Amygdala (tissue), 56 donors: Measurements from ENCODE around the gene LRP2BP.
"Not testable (repeated sequence)": the region's sequence is repeated elsewhere in the genome, so short reads cannot be mapped to it uniquely, and the experiment has no call there.

Source experiments
- DNase-seq, 56 donors: peaks; one replicate each; lab custom pipeline; 2025; lab: John Stamatoyannopoulos, UW

LRP2BP gene

GRCh38 chr4:185364886-185365285 lies 30.8 kb downstream of the LRP2BP start:
- no peak for DNase-seq

GRCh38 chr4:185363251-185363650 lies 32.5 kb downstream of the LRP2BP start:
- no peak for DNase-seq

GRCh38 chr4:185362570-185362969 lies 33.2 kb downstream of the LRP2BP start:
- not testable (repeated sequence) for DNase-seq

- no peak for DNase-seq
These were observed 33.9 kb downstream of the LRP2BP start for GRCh38 chr4:185361872-185362271.

GRCh38 chr4:185359767-185360446 lies 35.8 kb downstream of the LRP2BP start:
- no peak for DNase-seq

- DNase-seq: no peak
These were observed 36.8 kb downstream of the LRP2BP start for GRCh38 chr4:185358959-185359358.

- DNase-seq: no peak
These were observed 37.2 kb downstream of the LRP2BP start for GRCh38 chr4:185358514-185358913.

GRCh38 chr4:185357733-185358440 lies 37.8 kb downstream of the LRP2BP start:
- no peak for DNase-seq

- no peak for DNase-seq
These were observed 38.5 kb downstream of the LRP2BP start for GRCh38 chr4:185357211-185357610.

GRCh38 chr4:185352741-185353140 lies 43.0 kb downstream of the LRP2BP start:
- DNase-seq: no peak

- no peak for DNase-seq
These were observed 43.5 kb downstream of the LRP2BP start for GRCh38 chr4:185352202-185352601.

- no peak for DNase-seq
These were observed 44.0 kb downstream of the LRP2BP start for GRCh38 chr4:185351691-185352090.

- DNase-seq: no peak
These were observed 48.6 kb downstream of the LRP2BP start for GRCh38 chr4:185346975-185347601.

- DNase-seq: no peak
These were observed 50.8 kb downstream of the LRP2BP start for GRCh38 chr4:185344743-185345538.

GRCh38 chr4:185343726-185344581 lies 51.8 kb downstream of the LRP2BP start:
- no peak for DNase-seq

- DNase-seq: no peak
These were observed 53.9 kb downstream of the LRP2BP start for GRCh38 chr4:185341841-185342240.

- DNase-seq: no peak
These were observed 54.3 kb downstream of the LRP2BP start for GRCh38 chr4:185341377-185341776.

- DNase-seq: no peak
These were observed 55.8 kb downstream of the LRP2BP start for GRCh38 chr4:185339941-185340340.

GRCh38 chr4:185335579-185335978 lies 60.1 kb downstream of the LRP2BP start:
- no peak for DNase-seq

- no peak for DNase-seq
These were observed 61.4 kb downstream of the LRP2BP start for GRCh38 chr4:185334326-185334725.
